ENCODE data around the gene SWT1.

Gene SWT1

DNA sequence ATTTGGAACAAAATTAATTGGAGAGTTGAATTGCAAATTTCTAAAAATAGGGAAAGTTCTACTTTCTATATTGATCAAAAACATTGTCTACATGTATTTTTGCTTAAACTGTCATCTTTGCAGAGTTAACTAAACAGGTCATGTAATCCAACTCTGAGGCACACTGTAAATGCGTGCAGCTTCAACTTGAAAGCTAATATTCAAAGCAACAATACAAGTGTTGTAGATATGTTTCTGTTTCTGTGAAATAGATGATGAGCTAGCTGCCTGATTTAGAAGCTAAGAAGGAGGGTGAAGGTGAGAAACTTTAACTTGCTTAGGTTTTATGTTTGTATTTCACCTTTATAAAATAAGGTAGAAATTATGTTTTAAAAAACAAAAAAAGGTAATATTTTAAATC, 82.9 kb downstream of the SWT1 start:
- H3K4me3 ChIP-seq (ENCODE audit: low read depth, low read length), result no peak overlapping the region

GRCh38 chr1:185241127-185241526, 84.2 kb downstream of the SWT1 start:
- peaks cover 3% of the 10 kb centered on the region for H3K4me1 ChIP-seq
- no peak overlapping the region for H3K4me2 ChIP-seq (ENCODE audit: low read length)
- H3K79me2 ChIP-seq, result no peaks in the 10 kb centered on the region
- no peak overlapping the region for H3K27ac ChIP-seq
- H3K36me3 ChIP-seq (ENCODE audit: control insufficient read depth, insufficient read depth, low read length), result no peaks in the 10 kb centered on the region
- H3K9ac ChIP-seq, result no peak overlapping the region
- H3K4me3 ChIP-seq (ENCODE audit: low read depth, low read length), result no peak overlapping the region
- no peaks in the 10 kb centered on the region for H3K9me3 ChIP-seq (ENCODE audit: control insufficient read depth, low read length)
- TF ChIP-seq CTCF (IDR thresholded peaks at IDR 0.05), result no peak
- H3K27me3 ChIP-seq (ENCODE audit: control insufficient read depth, insufficient read depth, low read length), result no peaks in the 10 kb centered on the region
- no peak overlapping the region for H2AFZ ChIP-seq

More for the DNA sequence above, 82.9 kb downstream of the SWT1 start:
- Histone ChIP-seq H3K36me3 (ENCODE audit: control insufficient read depth, insufficient read depth, low read length) (no peaks in the 10 kb centered on the region), H3K9me3 (ENCODE audit: control insufficient read depth, low read length) (no peaks in the 10 kb centered on the region), H3K27ac (no peak overlapping the region), H3K27me3 (ENCODE audit: control insufficient read depth, insufficient read depth, low read length) (no peaks in the 10 kb centered on the region), H3K4me2 (ENCODE audit: low read length) (no peak overlapping the region), H3K9ac (no peak overlapping the region), H2AFZ (no peak overlapping the region), H3K79me2 (no peaks in the 10 kb centered on the region), H3K4me1 (peaks cover 3% of the 10 kb centered on the region)
- no peak for TF ChIP-seq CTCF (IDR thresholded peaks at IDR 0.05)

DNA sequence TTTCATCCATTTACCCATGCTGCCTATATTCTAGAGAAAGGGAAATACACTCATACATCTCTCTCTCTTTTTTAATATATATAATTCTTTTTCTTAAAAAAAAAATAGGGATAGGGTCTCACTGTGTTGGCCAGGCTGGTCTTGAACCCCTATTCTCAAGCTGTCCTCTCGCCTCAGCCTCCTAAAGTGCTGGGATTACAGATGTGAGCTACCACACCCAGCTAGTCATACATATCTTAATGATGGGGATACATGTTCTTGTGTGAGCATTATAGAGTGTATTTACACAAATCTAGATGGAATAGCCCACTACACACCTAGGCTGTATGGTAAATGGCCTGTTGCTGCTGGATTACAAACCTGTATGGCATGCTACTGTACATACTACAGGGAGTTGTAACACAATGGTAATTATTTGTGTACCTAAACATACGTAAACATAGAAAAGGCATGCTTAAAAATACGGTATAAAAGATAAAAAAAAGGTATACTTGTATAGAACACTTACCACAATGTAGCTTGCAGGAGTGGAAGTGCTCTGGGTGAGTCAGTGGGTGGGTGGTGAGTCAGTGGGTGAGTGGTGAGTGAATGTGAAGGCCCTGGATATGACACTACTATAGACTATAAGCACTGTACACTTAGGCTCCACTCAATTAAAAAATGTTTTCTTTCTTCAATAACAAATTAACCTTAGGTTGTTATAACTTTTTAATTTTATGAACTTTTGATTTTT, 87.2 kb downstream of the SWT1 start:
- no peak overlapping the region for H3K4me3 ChIP-seq (ENCODE audit: low read depth, low read length)

GRCh38 chr1:185245466-185245865, 88.5 kb downstream of the SWT1 start:
- Histone ChIP-seq H3K4me1 (peaks cover 3% of the 10 kb centered on the region), H3K27ac (no peak overlapping the region), H3K9me3 (ENCODE audit: control insufficient read depth, low read length) (no peaks in the 10 kb centered on the region), H3K9ac (no peak overlapping the region), H2AFZ (no peak overlapping the region), H3K4me2 (ENCODE audit: low read length) (no peak overlapping the region), H3K36me3 (ENCODE audit: control insufficient read depth, insufficient read depth, low read length) (no peaks in the 10 kb centered on the region), H3K27me3 (ENCODE audit: control insufficient read depth, insufficient read depth, low read length) (no peaks in the 10 kb centered on the region), H3K79me2 (no peaks in the 10 kb centered on the region), H3K4me3 (ENCODE audit: low read depth, low read length) (no peak overlapping the region)
- TF ChIP-seq CTCF (IDR thresholded peaks at IDR 0.05), result no peak

More for the DNA sequence above, 87.2 kb downstream of the SWT1 start:
- H3K27ac ChIP-seq, result no peak overlapping the region
- no peak for TF ChIP-seq CTCF (IDR thresholded peaks at IDR 0.05)
- H3K79me2 ChIP-seq, result no peaks in the 10 kb centered on the region
- no peak overlapping the region for H3K4me2 ChIP-seq (ENCODE audit: low read length)
- H3K9me3 ChIP-seq (ENCODE audit: control insufficient read depth, low read length), result no peaks in the 10 kb centered on the region
- no peak overlapping the region for H2AFZ ChIP-seq
- H3K27me3 ChIP-seq (ENCODE audit: control insufficient read depth, insufficient read depth, low read length), result no peaks in the 10 kb centered on the region
- H3K9ac ChIP-seq, result no peak overlapping the region
- peaks cover 6% of the 10 kb centered on the region for H3K4me1 ChIP-seq
- H3K36me3 ChIP-seq (ENCODE audit: control insufficient read depth, insufficient read depth, low read length), result no peaks in the 10 kb centered on the region

GRCh38 chr1:185249563-185249962, 92.6 kb downstream of the SWT1 start:
- H3K4me2 ChIP-seq (ENCODE audit: low read length), result no peak overlapping the region
- no peak overlapping the region for H3K27ac ChIP-seq
- peaks cover 3% of the 10 kb centered on the region for H3K4me1 ChIP-seq
- no peak overlapping the region for H3K4me3 ChIP-seq (ENCODE audit: low read depth, low read length)
- no peak for TF ChIP-seq CTCF (IDR thresholded peaks at IDR 0.05)
- H3K79me2 ChIP-seq, result no peaks in the 10 kb centered on the region
- no peak overlapping the region for H2AFZ ChIP-seq
- H3K27me3 ChIP-seq (ENCODE audit: control insufficient read depth, insufficient read depth, low read length), result no peaks in the 10 kb centered on the region
- H3K9ac ChIP-seq, result no peak overlapping the region
- H3K36me3 ChIP-seq (ENCODE audit: control insufficient read depth, insufficient read depth, low read length), result no peaks in the 10 kb centered on the region
- no peaks in the 10 kb centered on the region for H3K9me3 ChIP-seq (ENCODE audit: control insufficient read depth, low read length)
